ENCODE results near the gene SLC12A9.
A peak's percentile ranks its signal among the peaks of the same experiment; 100 is the strongest.

Gene SLC12A9

GRCh38 chr7:100865938-100866728 lies 13.6 kb downstream of the SLC12A9 start:
- no peaks in the 10 kb centered on the region for H3K9me3 ChIP-seq (replicated peaks; ENCODE audit: low read length)
- peak overlapping the region; percentile 96 for H3K4me2 ChIP-seq (ENCODE audit: low read length)
- H3K36me3 ChIP-seq (ENCODE audit: insufficient read depth, low read length): peaks cover 26% of the 10 kb centered on the region
- H3K9ac ChIP-seq (ENCODE audit: low read depth, low read length): peak overlapping the region; percentile 100
- peaks cover 36% of the 10 kb centered on the region for H3K4me1 ChIP-seq (ENCODE audit: control insufficient read depth, insufficient read depth, low read length)
- H3K4me3 ChIP-seq (ENCODE audit: low read length): peak overlapping the region; percentile 100
- H3K27me3 ChIP-seq (ENCODE audit: control insufficient read depth, insufficient read depth, low read length): no peaks in the 10 kb centered on the region

- H3K4me3 ChIP-seq (ENCODE audit: low read length): peak overlapping the region; percentile 100
Observed at GRCh38 chr7:100866729-100867039, 14.2 kb downstream of the SLC12A9 start.

GRCh38 chr7:100867040-100867775 lies 14.7 kb downstream of the SLC12A9 start, which contains the start of gene TRIP6:
TRIP6 (plus strand) TSS chr7:100867387; CDS start chr7:100867498, 111 bp downstream.
- Histone ChIP-seq H3K36me3 (ENCODE audit: insufficient read depth, low read length) (peaks cover 31% of the 10 kb centered on the region), H3K4me1 (ENCODE audit: control insufficient read depth, insufficient read depth, low read length) (peaks cover 36% of the 10 kb centered on the region), H3K4me3 (ENCODE audit: low read length) (peak within 1 kb of the TSS; percentile 100), H3K4me2 (ENCODE audit: low read length) (peak within 1 kb of the TSS; percentile 96), H3K9ac (ENCODE audit: low read depth, low read length) (peak within 1 kb of the TSS; percentile 100), H3K27me3 (ENCODE audit: control insufficient read depth, insufficient read depth, low read length) (no peaks in the 10 kb centered on the region), H3K9me3 (replicated peaks; ENCODE audit: low read length) (no peaks in the 10 kb centered on the region)

More at GRCh38 chr7:100866729-100867039, 14.2 kb downstream of the SLC12A9 start:
- Histone ChIP-seq H3K4me2 (ENCODE audit: low read length) (peak overlapping the region; percentile 96), H3K27me3 (ENCODE audit: control insufficient read depth, insufficient read depth, low read length) (no peaks in the 10 kb centered on the region), H3K9ac (ENCODE audit: low read depth, low read length) (peak overlapping the region; percentile 100), H3K36me3 (ENCODE audit: insufficient read depth, low read length) (peaks cover 29% of the 10 kb centered on the region), H3K4me1 (ENCODE audit: control insufficient read depth, insufficient read depth, low read length) (peaks cover 36% of the 10 kb centered on the region), H3K9me3 (replicated peaks; ENCODE audit: low read length) (no peaks in the 10 kb centered on the region)

DNA sequence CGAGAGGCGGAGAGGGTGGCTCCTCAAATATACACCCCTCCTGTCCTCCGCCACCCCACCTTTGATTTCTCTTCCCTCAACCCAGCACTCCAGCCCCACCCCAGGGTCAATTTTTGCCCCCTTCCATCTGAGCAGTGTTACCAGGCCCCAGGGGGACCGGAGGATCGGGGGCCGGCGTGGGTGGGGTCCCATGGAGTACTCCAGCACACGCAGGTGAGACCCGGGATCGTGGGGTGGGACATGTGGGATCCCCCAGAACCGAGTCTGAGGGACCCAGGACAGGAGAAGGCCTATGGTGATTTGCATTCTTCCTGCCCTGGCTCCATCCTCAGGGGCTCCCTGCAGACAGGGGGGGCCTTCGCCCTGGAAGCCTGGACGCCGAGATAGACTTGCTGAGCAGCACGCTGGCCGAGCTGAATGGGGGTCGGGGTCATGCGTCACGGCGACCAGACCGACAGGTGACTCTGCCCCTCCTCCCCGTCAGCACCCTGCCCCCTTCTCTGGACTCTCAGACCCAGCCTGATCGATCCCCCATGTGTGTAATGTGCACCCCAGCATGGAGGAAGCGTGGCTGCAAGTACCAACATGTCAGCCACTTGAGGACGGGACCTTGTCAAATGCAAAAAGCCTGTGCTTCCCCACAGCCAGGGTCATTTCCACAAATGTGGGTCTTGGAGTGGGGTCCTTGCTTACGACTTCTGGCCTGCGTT lies 15.4 kb downstream of the SLC12A9 start:
- Histone ChIP-seq H3K9me3 (replicated peaks; ENCODE audit: low read length) (no peaks in the 10 kb centered on the region), H3K36me3 (ENCODE audit: insufficient read depth, low read length) (peaks cover 32% of the 10 kb centered on the region), H3K4me1 (ENCODE audit: control insufficient read depth, insufficient read depth, low read length) (peaks cover 36% of the 10 kb centered on the region), H3K4me3 (ENCODE audit: low read length) (peak overlapping the region; percentile 100), H3K9ac (ENCODE audit: low read depth, low read length) (peak overlapping the region; percentile 100), H3K27me3 (ENCODE audit: control insufficient read depth, insufficient read depth, low read length) (no peaks in the 10 kb centered on the region), H3K4me2 (ENCODE audit: low read length) (peak overlapping the region; percentile 96)

DNA sequence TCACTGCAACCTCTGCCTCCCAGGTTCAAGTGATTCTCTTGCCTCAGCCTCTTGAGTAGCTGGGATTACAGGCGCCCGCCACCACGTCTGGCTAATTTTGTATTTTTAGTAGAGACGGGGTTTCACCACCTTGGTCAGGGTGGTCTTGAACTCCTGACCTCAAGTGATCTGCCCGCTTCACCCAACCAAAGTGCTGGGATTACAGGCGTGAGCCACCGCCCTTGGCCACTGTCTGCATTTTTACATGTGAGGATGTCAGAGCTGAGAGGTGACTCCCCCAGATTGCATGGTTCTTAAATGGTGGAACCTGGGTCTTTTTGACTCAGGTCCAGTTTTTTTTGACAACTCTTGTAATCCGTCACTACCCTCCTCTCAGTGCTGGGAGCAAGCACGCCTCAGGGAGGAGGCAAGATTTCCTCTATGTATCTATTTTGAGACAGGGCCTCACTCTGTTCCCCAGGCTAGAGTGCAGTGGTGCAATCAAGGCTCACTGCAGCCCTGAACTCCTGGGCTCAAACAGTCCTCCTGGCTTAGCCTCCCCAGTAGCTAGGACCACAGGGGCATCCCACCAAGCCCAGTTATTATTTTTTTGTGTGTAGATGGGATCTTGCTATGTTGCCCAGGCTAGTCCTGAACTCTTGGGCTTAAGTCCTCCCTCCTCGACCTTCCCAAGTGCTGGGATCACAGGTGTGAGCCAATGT lies 21.2 kb downstream of the SLC12A9 start:
- H3K9me3 ChIP-seq (replicated peaks; ENCODE audit: low read length): no peaks in the 10 kb centered on the region
- H3K4me3 ChIP-seq (ENCODE audit: low read length): peak overlapping the region; percentile 92
- peaks cover 60% of the 10 kb centered on the region for H3K36me3 ChIP-seq (ENCODE audit: insufficient read depth, low read length)
- H3K9ac ChIP-seq (ENCODE audit: low read depth, low read length): peak overlapping the region; percentile 90
- no peaks in the 10 kb centered on the region for H3K27me3 ChIP-seq (ENCODE audit: control insufficient read depth, insufficient read depth, low read length)
- H3K4me2 ChIP-seq (ENCODE audit: low read length): peak overlapping the region; percentile 91
- H3K4me1 ChIP-seq (ENCODE audit: control insufficient read depth, insufficient read depth, low read length): peaks cover 48% of the 10 kb centered on the region

DNA sequence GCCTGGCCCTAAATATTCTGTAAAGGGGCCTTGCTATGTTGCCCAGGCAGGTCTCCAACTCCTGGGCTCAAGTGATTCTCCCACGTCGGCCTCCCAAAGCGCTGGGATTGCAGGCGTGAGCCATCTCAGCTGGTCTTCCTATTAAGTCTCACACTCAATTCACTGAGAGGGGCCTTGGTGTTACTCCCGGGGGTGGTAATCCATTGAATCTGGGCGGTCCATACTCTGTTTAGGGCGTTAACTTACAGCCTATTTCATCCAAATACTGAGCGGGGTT lies 21.7 kb downstream of the SLC12A9 start:
- Histone ChIP-seq H3K9me3 (replicated peaks; ENCODE audit: low read length) (no peaks in the 10 kb centered on the region), H3K27me3 (ENCODE audit: control insufficient read depth, insufficient read depth, low read length) (no peaks in the 10 kb centered on the region), H3K4me1 (ENCODE audit: control insufficient read depth, insufficient read depth, low read length) (peaks cover 44% of the 10 kb centered on the region), H3K4me2 (ENCODE audit: low read length) (peak overlapping the region; percentile 91), H3K9ac (ENCODE audit: low read depth, low read length) (peak overlapping the region; percentile 90), H3K4me3 (ENCODE audit: low read length) (peak overlapping the region; percentile 92), H3K36me3 (ENCODE audit: insufficient read depth, low read length) (peaks cover 65% of the 10 kb centered on the region)

GRCh38 chr7:100874577-100875355 lies 22.3 kb downstream of the SLC12A9 start, which contains the start of gene SRRT:
SRRT (plus strand) TSS chr7:100875103; CDS start chr7:100875591, 488 bp downstream.
- H3K36me3 ChIP-seq (ENCODE audit: insufficient read depth, low read length): peaks cover 69% of the 10 kb centered on the region

GRCh38 chr7:100875356-100875751 lies 22.8 kb downstream of the SLC12A9 start:
- H3K4me2 ChIP-seq (ENCODE audit: low read length): peak overlapping the region; percentile 91
- peaks cover 67% of the 10 kb centered on the region for H3K36me3 ChIP-seq (ENCODE audit: insufficient read depth, low read length)
- H3K4me1 ChIP-seq (ENCODE audit: control insufficient read depth, insufficient read depth, low read length): peaks cover 40% of the 10 kb centered on the region
- peak overlapping the region; percentile 90 for H3K9ac ChIP-seq (ENCODE audit: low read depth, low read length)
- H3K27me3 ChIP-seq (ENCODE audit: control insufficient read depth, insufficient read depth, low read length): no peaks in the 10 kb centered on the region
- H3K4me3 ChIP-seq (ENCODE audit: low read length): peak overlapping the region; percentile 92
- no peaks in the 10 kb centered on the region for H3K9me3 ChIP-seq (replicated peaks; ENCODE audit: low read length)

More at GRCh38 chr7:100874577-100875355, 22.3 kb downstream of the SLC12A9 start, which contains the start of gene SRRT:
- peak within 1 kb of the TSS; percentile 92 for H3K4me3 ChIP-seq (ENCODE audit: low read length)
- peak within 1 kb of the TSS; percentile 90 for H3K9ac ChIP-seq (ENCODE audit: low read depth, low read length)
- peaks cover 44% of the 10 kb centered on the region for H3K4me1 ChIP-seq (ENCODE audit: control insufficient read depth, insufficient read depth, low read length)
- peak within 1 kb of the TSS; percentile 91 for H3K4me2 ChIP-seq (ENCODE audit: low read length)
- H3K9me3 ChIP-seq (replicated peaks; ENCODE audit: low read length): no peaks in the 10 kb centered on the region
- no peaks in the 10 kb centered on the region for H3K27me3 ChIP-seq (ENCODE audit: control insufficient read depth, insufficient read depth, low read length)

DNA sequence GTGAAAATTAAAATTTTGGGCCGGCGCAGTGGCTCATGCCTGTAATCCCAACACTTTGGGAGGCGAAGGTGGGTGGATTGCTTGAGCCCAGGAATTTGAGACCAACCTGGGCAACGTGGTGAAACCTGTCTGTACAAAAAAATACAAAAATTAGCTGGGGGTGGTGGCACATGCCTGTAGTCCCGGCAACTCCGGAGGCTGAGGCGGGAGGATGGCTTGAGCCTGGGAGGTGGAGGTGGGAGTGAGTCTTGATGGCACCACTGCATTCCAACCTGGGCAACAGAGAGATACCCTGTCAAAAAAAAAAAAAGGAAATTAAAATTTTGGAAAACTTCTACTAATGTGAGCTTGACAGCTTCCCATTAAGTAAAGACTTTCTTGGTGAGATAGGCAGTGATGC lies 25.5 kb downstream of the SLC12A9 start:
- Histone ChIP-seq H3K36me3 (ENCODE audit: insufficient read depth, low read length) (peaks cover 71% of the 10 kb centered on the region), H3K27me3 (ENCODE audit: control insufficient read depth, insufficient read depth, low read length) (no peaks in the 10 kb centered on the region), H3K4me3 (ENCODE audit: low read length) (peak overlapping the region; percentile 13), H3K9me3 (replicated peaks; ENCODE audit: low read length) (no peaks in the 10 kb centered on the region), H3K4me1 (ENCODE audit: control insufficient read depth, insufficient read depth, low read length) (peaks cover 34% of the 10 kb centered on the region), H3K4me2 (ENCODE audit: low read length) (peak overlapping the region; percentile 91), H3K9ac (ENCODE audit: low read depth, low read length) (peak overlapping the region; percentile 18)

DNA sequence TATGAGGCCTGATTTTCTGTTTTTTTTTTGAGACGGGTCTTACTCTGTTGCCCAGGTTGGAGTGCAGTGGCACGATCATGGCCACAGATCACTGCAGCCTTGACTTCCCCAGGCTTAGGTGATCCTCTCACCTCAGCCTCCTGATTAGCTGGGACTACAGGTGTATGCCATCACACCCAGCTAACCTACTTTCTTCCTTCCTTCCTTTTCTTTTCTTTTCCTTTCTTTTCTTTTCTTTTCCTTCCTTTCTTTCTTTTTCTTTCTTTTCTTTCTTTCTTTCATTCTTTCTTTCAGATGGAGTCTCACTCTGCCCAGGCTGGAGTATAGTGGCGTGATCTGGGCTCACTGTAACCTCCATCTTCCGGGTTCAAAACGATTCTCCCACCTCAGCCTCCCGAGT lies 26.2 kb downstream of the SLC12A9 start:
- H3K4me1 ChIP-seq (ENCODE audit: control insufficient read depth, insufficient read depth, low read length): peaks cover 33% of the 10 kb centered on the region
- no peak overlapping the region for H3K4me2 ChIP-seq (ENCODE audit: low read length)
- H3K9me3 ChIP-seq (replicated peaks; ENCODE audit: low read length): no peaks in the 10 kb centered on the region
- H3K9ac ChIP-seq (ENCODE audit: low read depth, low read length): peak overlapping the region; percentile 18
- peaks cover 76% of the 10 kb centered on the region for H3K36me3 ChIP-seq (ENCODE audit: insufficient read depth, low read length)
- no peak overlapping the region for H3K4me3 ChIP-seq (ENCODE audit: low read length)
- H3K27me3 ChIP-seq (ENCODE audit: control insufficient read depth, insufficient read depth, low read length): no peaks in the 10 kb centered on the region

All from skeletal muscle satellite cell (primary cell).